ENCODE results near the gene TNFRSF11A.

- TF ChIP-seq CTCF (IDR thresholded peaks at IDR 0.05), result no peak
- no peak for TF ChIP-seq EZH2 (IDR thresholded peaks at IDR 0.05; ENCODE audit: borderline replicate concordance, insufficient read depth, low read depth, low read length, poor library complexity, severe bottlenecking)
Observed at GRCh38 chr18:62438018-62438329, 112.9 kb downstream of the TNFRSF11A start.

Measured in B cell (primary cell).